T-helper 2 cell treated with Interferon-gamma antibody and Interleukin-4, amounts not matched to agents 5 μg/mL and 100 μg/mL, for 36 hours (primary cell): ENCODE results near the gene SPATC1L.

Experiments used
- DNase-seq: peaks from one replicate; pipeline ENCODE4 v3.0.0; 2021; ENCODE audit warnings: low spot score
- H3K27ac Mint-ChIP-seq: one replicate; pipeline ENCODE4 v1.8.0; 2021; ENCODE audit warnings: mild to moderate bottlenecking, mixed read lengths
- H3K27me3 Mint-ChIP-seq: one replicate; pipeline ENCODE4 v1.8.0; 2021; ENCODE audit warnings: low read depth, mixed read lengths
- H3K36me3 Mint-ChIP-seq: one replicate; pipeline ENCODE4 v1.8.0; 2021; ENCODE audit warnings: low read depth, mixed read lengths
- H3K4me1 Mint-ChIP-seq: one replicate; pipeline ENCODE4 v1.8.0; 2021; ENCODE audit warnings: low read depth, mixed read lengths
- H3K4me3 Mint-ChIP-seq: one replicate; pipeline ENCODE4 v1.8.0; 2022; ENCODE audit warnings: mild to moderate bottlenecking, moderate library complexity, mixed read lengths
- H3K9me3 Mint-ChIP-seq: one replicate; pipeline ENCODE4 v1.8.0; 2021; ENCODE audit warnings: mixed read lengths

The SPATC1L gene

DNA sequence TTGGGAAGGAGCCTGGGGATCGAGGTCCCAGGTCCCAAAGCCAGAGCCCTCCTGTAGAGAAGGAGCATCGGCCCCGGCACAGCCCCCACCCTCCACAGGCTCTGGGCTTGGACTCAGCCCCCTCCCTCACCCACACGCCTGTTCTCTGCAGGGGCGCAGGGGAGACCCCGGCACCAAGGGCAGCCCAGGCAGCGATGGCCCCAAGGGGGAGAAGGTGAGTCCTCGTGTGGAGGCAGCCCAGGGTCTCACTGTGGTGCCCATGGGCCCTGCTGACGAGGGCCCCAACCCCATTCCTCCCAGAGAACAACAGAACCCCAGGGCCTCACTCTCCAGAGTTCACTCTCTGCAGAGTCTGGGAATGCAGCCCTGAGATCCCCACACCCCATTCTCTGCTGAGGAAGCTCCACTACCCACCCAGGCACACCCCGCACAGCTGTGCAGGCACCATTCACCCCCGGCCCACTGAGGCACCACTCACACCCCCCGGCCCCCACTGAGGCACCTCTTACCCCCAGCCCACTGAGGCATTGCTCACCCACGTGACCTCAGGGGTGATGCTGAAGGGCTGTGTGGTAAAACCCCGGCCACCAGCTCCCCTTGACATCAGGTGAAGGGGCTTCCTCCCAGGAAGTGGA lies 64.5 kb downstream of the SPATC1L start:
- Mint-ChIP-seq H3K9me3 (peaks cover 4% of the 10 kb centered on the region), H3K27ac (no peak overlapping the region), H3K36me3 (no peaks in the 10 kb centered on the region), H3K27me3 (no peaks in the 10 kb centered on the region), H3K4me1 (no peaks in the 10 kb centered on the region), H3K4me3 (no peak overlapping the region)
- DNase-seq, result no peak

DNA sequence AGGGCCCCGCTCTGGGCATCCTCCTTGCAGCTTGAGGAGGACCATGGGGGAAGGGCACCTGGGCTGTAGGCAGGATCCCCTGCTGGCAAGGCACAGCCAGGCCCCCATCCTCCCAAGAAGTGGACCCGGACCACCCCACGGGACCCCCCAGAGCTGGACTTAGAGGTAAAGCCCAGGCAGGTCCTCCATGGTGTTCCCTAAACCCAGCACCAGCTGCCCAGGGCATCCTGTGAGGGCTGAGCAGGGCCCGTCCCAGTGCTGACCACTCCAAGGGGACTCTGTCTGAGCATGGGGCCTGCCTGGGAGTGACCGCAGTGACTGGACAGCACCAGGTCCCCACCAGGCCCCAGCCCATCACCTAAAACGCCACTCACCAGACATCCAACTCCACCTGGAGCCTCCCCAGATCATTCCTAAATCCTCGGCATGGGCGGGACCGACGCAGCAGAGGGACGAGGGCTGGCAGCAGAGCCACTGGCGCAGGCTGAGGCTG lies 65.1 kb downstream of the SPATC1L start:
- no peak for DNase-seq
- Mint-ChIP-seq H3K36me3 (no peaks in the 10 kb centered on the region), H3K27me3 (no peaks in the 10 kb centered on the region), H3K4me3 (no peak overlapping the region), H3K27ac (no peak overlapping the region), H3K9me3 (peaks cover 4% of the 10 kb centered on the region), H3K4me1 (no peaks in the 10 kb centered on the region)

DNA sequence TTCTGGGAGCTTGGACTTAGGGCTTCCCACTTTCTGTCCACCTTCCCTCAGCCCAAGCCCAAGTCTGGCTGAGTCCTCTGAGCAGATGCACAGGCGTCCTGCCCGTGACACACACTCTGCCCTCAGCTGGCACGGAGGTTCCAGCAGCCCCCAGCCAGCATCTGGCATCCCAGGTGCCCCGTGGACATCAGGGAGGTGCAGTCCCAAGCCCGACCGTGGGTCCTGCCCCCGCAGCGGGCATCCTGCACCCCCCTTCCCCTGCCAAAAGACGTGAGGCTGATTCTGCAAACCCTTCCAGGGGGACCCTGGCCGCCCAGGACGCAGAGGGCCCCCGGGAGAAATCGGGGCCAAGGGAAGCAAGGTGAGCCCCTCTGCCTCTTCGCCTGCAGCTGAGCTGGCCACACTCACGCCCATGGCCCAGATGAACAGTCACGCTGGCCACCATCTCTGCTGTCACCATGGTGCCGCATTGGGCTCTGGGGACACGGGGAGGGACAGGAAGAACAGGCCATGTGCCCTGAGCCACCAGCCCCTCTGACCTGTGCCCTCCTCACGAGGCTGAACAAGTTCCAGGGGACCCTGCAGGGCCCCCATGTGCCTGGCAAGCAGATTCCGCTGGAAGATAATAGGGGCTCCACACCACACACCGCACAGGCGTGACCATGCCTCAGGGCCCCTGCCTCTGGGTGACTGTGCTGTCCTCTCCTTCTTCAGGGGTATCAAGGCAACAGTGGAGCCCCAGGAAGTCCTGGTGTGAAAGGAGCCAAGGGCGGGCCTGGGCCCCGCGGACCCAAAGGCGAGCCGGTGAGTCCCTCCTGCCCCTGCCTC lies 65.7 kb downstream of the SPATC1L start:
- Mint-ChIP-seq H3K9me3 (peaks cover 4% of the 10 kb centered on the region), H3K4me1 (no peaks in the 10 kb centered on the region), H3K4me3 (no peak overlapping the region), H3K36me3 (no peaks in the 10 kb centered on the region), H3K27me3 (no peaks in the 10 kb centered on the region), H3K27ac (no peak overlapping the region)
- no peak for DNase-seq

DNA sequence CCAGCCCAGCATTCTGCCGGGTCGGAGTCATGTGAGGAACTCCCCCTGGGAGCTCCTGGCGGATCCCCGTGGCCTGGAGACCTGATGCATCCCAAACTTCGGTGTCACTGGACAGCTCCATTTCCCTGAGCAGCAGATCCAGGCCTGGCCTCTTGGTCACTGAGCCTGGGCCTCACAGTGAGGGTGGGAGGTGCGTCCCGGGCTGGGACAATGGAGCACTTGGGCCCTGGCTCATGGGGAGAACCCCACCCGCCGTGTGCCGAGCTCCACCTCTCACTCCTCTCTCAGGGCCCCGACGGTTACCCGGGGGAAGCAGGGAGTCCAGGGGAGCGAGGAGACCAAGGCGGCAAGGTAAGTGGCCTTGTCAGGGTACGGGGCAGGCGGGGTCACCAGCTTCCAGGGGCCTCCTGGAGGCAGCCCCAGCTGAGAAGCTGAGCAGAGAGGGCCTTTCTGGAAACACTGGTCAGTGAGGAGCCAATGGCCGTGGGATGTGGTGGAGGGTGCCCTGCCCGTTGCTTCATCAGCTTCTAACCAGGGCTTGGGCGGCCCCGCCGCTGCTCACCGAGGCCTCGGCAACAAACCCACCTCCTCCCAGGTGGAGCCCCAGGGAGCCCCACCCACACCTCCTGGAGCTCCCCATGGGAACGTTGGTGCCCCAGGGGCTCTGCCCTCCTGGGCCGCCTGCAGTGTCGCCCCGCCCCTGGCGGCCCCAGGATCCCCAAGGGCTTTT lies 66.5 kb downstream of the SPATC1L start:
- no peaks in the 10 kb centered on the region for H3K4me1 Mint-ChIP-seq
- peaks cover 4% of the 10 kb centered on the region for H3K9me3 Mint-ChIP-seq
- no peak overlapping the region for H3K27ac Mint-ChIP-seq
- no peaks in the 10 kb centered on the region for H3K36me3 Mint-ChIP-seq
- DNase-seq, result no peak
- no peaks in the 10 kb centered on the region for H3K27me3 Mint-ChIP-seq
- no peak overlapping the region for H3K4me3 Mint-ChIP-seq

DNA sequence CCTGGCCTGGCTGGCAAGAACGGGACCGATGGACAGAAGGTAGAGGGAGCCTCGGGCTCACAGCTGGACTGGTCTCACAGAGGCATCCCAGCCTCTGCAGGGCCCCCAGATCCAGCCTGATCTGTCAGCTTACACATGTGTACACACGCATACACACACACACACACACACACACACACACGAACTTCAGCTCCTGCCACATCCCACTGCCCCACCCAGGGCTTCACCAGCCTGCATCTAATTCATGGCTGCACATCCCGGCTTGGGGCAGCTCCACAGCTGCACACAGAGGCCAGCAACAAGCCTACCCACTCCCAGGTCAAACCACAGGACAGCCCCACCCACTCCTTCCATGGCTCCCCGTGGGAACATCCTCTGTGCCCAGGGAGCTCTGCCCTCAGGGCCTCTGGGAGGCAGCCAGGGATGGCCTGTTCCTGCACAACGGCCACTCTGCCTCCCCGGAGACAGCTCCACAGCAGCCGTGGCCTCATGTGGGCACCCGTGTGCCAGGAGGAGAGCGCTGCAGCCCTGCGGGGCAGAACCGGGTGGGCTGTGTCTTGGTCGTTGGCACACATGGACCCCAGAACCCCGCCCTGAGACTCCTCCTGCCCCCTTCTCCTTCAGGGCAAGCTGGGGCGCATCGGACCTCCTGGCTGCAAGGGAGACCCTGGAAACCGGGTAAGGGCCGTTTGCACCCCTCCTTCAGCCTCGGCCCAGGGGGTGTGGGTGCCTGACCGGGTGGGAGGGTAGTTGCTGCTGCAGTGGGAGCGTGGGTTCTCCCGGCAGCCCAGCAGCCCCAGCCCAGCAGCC lies 67.3 kb downstream of the SPATC1L start:
- Mint-ChIP-seq H3K9me3 (peaks cover 4% of the 10 kb centered on the region), H3K27ac (no peak overlapping the region), H3K4me1 (no peaks in the 10 kb centered on the region), H3K4me3 (no peak overlapping the region), H3K27me3 (no peaks in the 10 kb centered on the region), H3K36me3 (no peaks in the 10 kb centered on the region)
- no peak for DNase-seq

DNA sequence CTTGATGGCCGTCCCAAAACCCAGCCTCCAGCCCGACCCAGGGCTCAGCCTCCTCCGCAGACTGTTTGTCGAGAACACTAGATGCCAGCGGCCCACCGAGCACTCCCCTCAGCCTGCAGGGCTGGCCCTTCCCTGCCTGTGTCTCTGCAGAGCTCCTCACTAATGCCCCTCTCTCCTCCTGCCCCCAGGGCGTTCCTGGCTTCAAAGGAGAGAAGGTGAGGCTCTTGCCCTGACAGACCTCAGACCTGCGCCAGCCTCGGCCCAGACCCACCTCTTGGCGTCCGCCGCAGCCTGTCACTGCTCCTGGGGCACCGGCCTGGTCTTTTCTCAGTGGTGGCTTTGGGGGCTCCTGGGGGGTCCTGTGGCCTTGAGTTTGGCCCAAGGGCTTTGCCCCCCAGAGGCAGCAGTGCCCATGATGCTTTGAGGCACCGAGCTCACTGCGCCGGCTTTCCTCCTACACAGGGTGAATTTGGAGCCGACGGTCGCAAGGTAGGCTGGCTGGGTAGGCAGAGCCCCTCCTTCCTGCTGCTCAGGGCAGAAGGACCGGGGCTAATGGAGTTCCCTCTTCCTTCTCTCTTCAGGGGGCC lies 68.0 kb downstream of the SPATC1L start:
- H3K27ac Mint-ChIP-seq, result no peak overlapping the region
- H3K4me3 Mint-ChIP-seq, result no peak overlapping the region
- H3K4me1 Mint-ChIP-seq, result no peaks in the 10 kb centered on the region
- no peaks in the 10 kb centered on the region for H3K27me3 Mint-ChIP-seq
- H3K9me3 Mint-ChIP-seq, result peaks cover 4% of the 10 kb centered on the region
- no peak for DNase-seq
- H3K36me3 Mint-ChIP-seq, result no peaks in the 10 kb centered on the region

DNA sequence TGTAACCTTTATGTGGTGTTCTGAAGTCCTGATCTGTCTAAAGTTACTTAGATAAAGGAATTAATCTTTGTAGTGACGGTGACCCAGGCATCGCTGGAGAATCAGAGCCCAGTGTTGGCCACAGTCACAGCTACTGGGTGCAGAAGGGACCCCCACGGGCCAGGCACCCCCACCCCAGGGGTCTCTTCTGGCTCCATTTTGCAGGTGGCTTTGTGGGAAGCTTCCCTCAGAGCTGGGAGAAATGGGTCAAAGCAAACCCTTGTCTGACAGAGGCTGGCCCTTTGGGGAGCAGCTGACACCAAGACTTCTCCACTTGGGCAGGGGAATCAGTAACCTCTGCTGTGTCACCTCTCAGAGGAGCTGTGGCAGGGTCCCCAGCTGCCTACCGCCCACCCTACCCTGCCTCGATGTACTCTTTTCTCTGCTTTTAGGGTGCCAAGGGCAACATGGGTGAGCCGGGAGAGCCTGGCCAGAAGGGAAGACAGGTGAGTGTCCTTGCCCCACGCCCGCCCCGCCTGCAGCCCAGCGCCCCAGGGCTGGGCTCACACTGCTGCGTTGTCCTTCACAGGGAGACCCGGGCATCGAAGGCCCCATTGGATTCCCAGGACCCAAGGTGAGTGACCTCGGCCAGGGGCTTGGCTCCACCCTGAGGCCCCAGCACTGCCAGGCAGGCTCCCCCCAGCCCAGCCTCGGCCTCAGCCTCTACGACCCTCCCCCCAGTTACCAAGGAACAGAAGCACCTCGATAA lies 68.6 kb downstream of the SPATC1L start:
- DNase-seq, result no peak
- Mint-ChIP-seq H3K4me1 (no peaks in the 10 kb centered on the region), H3K27me3 (no peaks in the 10 kb centered on the region)

DNA sequence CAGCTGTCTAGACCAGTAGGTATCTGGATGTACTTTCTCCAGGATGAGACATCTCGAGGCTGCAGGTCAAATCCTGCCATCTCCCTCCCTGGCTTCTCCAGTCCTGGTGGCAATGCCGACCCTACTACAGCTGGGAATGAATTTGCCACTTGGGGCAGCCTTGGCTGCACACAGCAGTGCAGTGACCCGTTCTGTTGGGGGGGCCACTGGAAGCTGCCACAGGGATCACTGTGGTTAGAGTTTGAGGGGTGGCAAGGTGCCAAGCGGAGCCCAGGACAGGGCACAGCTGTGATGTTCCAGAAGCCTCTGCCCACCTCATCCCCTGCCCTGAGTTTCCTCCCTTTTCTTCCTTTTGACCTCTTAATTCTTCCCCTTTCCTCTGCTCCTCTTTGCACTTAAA lies 69.3 kb downstream of the SPATC1L start:
- H3K27ac Mint-ChIP-seq, result no peak overlapping the region
- H3K4me1 Mint-ChIP-seq, result no peaks in the 10 kb centered on the region
- H3K4me3 Mint-ChIP-seq, result no peak overlapping the region
- no peaks in the 10 kb centered on the region for H3K36me3 Mint-ChIP-seq
- H3K9me3 Mint-ChIP-seq, result peaks cover 4% of the 10 kb centered on the region
- no peak for DNase-seq
- no peaks in the 10 kb centered on the region for H3K27me3 Mint-ChIP-seq

More for the DNA sequence above, 68.6 kb downstream of the SPATC1L start:
- H3K36me3 Mint-ChIP-seq, result no peaks in the 10 kb centered on the region
- no peak overlapping the region for H3K27ac Mint-ChIP-seq
- no peak overlapping the region for H3K4me3 Mint-ChIP-seq
- peaks cover 4% of the 10 kb centered on the region for H3K9me3 Mint-ChIP-seq

DNA sequence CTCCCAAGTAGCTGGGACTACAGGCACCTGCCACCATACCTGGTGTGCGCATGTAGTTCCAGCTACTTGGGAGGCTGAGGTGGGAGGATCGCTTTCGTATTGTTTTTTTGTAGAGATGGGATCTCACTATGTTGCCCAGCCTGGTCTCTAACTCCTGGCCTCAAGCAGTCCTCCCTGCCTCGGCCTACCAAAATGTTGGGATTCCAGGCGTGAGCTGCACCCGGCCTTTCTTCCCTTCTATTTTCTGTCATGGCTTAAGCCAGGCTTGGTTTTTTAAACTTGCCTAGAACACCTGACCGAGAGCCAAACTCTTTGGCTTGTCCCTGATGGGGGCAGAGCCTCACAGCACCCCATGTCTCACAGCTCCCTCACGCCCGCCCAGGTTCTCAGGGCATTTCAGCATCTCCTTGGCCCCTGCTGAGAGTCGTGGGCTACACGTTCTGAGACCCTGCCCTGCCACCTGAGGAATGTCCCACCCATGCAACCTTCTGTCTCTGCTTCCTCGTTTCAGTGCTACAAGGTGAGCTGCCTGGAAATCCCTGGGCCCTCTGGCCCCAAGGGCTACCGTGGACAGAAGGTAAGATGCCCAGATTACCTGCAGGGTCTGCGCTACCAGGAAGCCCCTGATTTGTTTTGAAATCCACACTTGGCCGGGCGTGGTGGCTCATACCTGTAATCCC lies 70.6 kb downstream of the SPATC1L start:
- Mint-ChIP-seq H3K4me3 (no peak overlapping the region), H3K4me1 (no peaks in the 10 kb centered on the region), H3K27ac (no peak overlapping the region), H3K36me3 (no peaks in the 10 kb centered on the region), H3K9me3 (peaks cover 4% of the 10 kb centered on the region), H3K27me3 (no peaks in the 10 kb centered on the region)
- no peak for DNase-seq

DNA sequence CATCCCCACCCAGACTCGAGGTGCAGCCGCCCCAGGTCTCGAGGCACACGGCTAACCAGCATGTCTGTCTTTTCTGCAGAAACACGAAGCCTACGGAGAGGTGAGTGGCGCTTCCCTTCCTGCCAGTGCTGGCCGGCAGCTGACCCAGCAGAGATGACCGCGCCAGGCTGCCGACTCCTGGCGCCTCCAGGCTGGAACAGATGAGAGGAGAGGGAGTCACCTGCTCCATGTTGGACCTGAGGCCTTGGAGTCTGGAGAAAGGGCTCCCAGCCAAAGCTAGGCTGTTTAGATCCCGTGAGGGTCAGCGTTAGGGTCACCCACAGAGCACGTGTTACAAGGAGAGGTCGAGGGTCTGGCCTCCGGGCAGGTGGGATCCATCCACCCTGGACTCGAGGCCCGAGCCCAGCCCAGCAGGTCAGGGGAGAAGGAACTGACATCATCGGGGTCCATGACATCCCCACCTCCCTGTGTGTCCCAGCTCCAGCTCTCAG lies 71.5 kb downstream of the SPATC1L start:
- no peak for DNase-seq
- Mint-ChIP-seq H3K4me3 (no peak overlapping the region), H3K27me3 (no peaks in the 10 kb centered on the region), H3K36me3 (no peaks in the 10 kb centered on the region), H3K4me1 (no peaks in the 10 kb centered on the region), H3K27ac (no peak overlapping the region), H3K9me3 (peaks cover 13% of the 10 kb centered on the region)

DNA sequence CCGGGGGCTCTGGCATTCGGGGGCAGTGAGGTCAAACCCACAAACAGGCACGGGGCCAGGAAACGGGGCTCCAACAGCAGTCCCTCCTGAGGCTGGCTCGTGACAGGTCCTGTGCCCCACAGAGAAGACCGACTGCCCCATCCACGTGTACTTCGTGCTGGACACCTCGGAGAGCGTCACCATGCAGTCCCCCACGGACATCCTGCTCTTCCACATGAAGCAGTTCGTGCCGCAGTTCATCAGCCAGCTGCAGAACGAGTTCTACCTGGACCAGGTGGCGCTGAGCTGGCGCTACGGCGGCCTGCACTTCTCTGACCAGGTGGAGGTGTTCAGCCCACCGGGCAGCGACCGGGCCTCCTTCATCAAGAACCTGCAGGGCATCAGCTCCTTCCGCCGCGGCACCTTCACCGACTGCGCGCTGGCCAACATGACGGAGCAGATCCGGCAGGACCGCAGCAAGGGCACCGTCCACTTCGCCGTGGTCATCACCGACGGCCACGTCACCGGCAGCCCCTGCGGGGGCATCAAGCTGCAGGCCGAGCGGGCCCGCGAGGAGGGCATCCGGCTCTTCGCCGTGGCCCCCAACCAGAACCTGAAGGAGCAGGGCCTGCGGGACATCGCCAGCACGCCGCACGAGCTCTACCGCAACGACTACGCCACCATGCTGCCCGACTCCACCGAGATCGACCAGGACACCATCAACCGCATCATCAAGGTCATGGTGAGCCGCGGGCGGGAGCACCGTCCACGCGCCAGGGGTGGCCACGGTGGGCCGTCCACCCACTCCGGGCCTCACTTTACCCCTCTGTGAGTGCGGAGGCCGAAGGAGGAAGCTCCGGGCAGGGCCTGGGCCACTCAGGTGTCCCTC lies 72.2 kb downstream of the SPATC1L start:
- no peaks in the 10 kb centered on the region for H3K4me1 Mint-ChIP-seq
- no peak overlapping the region for H3K27ac Mint-ChIP-seq
- H3K9me3 Mint-ChIP-seq, result peaks cover 19% of the 10 kb centered on the region
- H3K36me3 Mint-ChIP-seq, result no peaks in the 10 kb centered on the region
- H3K27me3 Mint-ChIP-seq, result peaks cover 4% of the 10 kb centered on the region
- no peak overlapping the region for H3K4me3 Mint-ChIP-seq
- no peak for DNase-seq

DNA sequence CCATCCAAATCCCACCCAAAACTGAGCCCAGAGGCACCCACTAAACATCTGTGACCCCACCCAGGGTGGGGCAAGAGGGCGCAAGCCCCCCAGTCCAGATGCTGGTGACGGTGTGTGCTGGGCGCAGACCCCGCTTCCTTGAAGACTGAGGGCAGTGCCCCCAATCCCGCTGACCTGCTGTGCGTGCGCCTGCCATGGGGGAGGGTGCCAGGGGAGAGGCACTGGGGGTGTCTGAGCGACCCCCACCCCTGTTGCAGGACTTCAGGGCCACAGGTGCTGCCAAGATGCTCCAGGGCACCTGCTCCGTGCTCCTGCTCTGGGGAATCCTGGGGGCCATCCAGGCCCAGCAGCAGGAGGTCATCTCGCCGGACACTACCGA lies 73.1 kb downstream of the SPATC1L start:
- no peak for DNase-seq
- H3K27me3 Mint-ChIP-seq, result peaks cover 4% of the 10 kb centered on the region
- H3K4me1 Mint-ChIP-seq, result no peaks in the 10 kb centered on the region
- H3K9me3 Mint-ChIP-seq, result peaks cover 21% of the 10 kb centered on the region
- H3K27ac Mint-ChIP-seq, result no peak overlapping the region
- no peaks in the 10 kb centered on the region for H3K36me3 Mint-ChIP-seq
- no peak overlapping the region for H3K4me3 Mint-ChIP-seq
